NCI-H2196 (cell line): Measurements from ENCODE around the gene OR13J1.
"Not testable (repeated sequence)": the region's sequence is repeated elsewhere in the genome, so short reads cannot be mapped to it uniquely, and the experiment has no call there.

Experiments used
- DNase-seq: peaks from one replicate; lab custom pipeline; 2025; ENCODE audit not compliant: unreplicated experiment; lab: John Stamatoyannopoulos, UW

OR13J1 gene, protein sequence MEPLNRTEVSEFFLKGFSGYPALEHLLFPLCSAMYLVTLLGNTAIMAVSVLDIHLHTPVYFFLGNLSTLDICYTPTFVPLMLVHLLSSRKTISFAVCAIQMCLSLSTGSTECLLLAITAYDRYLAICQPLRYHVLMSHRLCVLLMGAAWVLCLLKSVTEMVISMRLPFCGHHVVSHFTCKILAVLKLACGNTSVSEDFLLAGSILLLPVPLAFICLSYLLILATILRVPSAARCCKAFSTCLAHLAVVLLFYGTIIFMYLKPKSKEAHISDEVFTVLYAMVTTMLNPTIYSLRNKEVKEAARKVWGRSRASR

DNA sequence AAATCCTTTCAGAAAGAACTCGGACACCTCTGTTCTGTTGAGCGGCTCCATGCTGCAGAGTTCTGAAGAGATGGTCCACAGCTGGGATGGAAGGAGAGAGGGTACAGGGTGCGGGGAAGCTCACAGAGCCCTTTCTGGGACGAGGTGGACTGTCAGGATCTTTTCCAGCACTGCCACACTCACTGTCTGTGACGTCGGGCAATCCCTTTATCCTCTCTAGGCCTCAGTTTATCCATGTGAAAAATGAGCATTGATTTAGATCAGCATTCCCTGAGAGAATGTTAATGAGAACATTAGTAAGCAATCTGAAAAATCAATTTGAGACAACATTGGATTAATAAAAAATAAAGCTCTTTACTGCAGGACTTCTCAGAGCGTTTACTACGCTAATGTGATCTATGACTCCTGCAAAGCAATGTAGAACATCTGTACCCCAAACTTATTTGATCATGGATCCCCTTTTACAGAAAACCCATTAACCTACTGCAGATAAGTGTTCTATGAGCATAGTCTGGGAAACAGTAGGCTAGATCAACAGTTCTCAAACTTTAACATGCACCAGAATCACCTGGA lies at the start of gene OR13J1:
Gene OR13J1 (minus strand): TSS at position 51 of the 573 bp plus-strand sequence. CDS start 0 bp downstream, at position 51.
- no peak for DNase-seq

DNA sequence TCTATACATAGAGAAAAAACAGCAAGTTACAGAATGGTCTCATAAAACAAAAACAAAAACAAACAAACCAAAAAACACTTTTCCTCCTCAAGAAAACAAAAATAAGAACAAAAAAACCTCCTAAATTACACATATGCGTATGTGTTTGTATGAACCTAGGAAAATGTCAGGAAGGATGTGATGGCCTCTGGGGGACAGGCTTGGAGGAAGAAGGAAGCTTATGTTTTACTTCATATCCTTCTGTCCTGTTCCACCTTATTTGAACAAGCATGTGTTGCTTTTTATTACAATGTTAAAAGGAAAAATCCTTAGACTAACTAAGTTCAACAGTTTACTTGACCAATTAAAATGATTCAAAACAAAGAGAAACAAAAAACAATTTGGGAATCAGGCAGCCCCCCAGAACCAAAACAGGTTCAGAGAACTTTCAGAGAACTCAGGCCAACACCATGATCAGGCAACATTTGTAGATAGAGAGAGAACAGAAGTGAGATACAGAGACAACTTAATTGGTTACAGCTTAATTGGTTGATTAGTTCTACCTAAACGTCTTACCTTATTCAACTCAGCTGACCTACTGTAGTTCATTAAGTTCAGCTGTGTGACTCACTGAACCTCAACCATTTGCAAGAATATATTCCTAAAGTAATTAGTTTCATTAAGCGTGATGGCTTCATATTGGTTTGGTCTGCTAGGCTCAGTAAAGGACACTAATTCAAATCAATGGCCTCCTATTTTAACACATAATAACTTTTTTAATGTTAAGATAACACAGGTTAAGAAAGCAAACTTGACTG lies 49.2 kb upstream of the OR13J1 start:
- no peak for DNase-seq

DNA sequence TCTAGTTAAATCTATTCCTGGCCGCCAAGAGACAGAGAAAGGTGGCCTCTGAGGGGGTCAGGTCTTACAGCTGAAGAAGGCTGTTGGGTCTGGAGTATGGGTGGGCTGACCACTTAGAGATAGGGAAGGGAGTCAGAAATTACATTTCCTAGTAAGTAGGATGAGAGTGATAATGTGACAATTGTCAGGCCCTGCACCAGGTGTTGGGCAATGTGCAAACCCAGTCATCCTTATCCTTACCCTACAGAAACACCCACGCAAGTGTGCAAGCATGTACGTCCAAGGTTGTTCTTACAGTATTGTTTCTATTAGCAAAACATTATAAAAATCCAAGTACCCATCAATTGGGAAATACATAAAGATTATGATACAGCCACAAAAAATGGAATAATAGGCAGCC lies 48.6 kb upstream of the OR13J1 start:
- no peak for DNase-seq

DNA sequence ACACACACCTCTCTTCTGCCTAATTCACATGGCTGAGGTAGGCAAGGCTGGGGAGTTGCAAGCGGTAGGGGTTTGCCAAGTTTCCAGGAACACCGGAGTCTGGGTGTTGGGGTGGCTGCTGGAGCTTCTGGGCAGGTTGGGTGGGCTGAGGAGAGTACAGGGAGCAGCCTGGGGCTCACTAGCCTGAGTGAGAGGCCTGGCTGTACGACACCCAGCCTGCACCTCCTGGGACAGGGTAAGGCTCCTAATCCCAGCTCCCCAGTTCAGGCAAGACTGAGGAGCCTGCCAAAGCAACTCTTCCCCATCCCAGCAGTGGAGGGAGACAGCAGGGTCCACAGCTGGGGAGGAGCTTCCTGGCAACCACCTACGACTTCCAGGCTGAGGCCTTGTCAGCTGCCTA lies 47.1 kb upstream of the OR13J1 start:
- no peak for DNase-seq

DNA sequence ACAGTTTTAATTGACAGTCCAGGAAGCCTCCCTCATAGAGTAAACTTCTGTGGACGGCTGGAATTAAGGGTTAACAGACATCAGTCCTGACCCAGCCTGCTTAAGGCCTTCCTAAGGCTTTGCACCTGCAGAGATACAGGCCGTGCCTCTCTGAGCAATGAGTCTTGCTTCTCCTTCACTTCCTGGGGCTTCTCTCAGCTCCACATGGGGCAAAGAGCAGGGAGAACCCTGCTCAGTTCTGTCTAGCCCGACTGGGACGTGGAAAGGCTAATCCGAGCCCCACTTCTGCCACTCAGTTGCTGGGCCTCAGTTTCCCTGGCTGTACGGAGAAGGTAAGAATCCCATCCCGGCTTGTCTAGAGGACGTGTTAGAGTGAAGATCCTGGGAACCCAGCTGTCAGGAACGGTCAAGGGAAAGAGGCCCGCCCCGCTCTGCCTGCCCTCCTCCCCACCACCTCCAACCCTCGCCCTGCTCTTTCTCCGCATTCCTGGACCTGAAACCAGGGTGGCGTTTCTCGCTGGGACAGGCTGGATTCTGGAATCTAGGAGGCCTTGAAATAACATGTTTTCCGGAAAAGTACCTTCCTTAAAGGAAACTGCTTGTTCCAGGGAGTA lies 45.6 kb upstream of the OR13J1 start:
- DNase-seq: no peak

DNA sequence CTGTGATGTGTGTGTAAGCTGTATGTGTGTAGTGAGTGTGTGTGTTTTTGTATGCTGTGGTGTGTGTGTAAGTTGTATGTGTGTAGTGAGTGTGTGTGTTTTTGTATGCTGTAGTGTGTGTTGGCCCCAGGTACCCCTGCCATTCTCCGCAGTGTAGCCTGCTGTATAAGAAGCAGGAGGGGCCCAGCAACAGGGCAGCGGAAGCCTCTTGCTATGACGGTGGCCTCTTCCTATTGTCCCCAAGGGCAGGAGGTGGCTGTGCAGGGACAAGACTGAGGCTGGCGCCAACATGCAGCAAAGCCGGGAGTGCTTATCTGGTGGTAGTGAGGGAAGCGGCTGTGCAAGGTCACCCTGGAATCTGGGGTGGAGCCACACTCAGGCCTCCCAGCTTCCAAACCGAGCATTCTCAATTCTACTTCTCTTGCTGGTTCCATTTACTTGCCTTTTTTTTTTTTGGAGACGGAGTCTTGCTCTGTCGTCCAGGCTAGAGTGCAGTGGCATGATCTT lies 44.2 kb upstream of the OR13J1 start:
- no peak for DNase-seq

DNA sequence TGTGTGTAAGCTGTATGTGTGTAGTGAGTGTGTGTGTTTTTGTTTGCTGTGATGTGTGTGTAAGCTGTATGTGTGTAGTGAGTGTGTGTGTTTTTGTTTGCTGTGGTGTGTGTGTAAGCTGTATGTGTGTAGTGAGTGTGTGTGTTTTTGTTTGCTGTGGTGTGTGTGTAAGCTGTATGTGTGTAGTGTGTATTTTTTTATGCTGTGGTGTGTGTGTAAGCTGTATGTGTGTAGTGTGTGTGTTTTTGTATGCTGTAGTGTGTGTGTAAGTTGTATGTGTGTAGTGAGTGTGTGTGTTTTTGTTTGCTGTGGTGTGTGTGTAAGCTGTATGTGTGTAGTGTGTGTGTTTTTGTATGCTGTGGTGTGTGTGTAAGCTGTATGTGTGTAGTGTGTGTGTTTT lies 43.2 kb upstream of the OR13J1 start:
- DNase-seq: not testable (repeated sequence)

DNA sequence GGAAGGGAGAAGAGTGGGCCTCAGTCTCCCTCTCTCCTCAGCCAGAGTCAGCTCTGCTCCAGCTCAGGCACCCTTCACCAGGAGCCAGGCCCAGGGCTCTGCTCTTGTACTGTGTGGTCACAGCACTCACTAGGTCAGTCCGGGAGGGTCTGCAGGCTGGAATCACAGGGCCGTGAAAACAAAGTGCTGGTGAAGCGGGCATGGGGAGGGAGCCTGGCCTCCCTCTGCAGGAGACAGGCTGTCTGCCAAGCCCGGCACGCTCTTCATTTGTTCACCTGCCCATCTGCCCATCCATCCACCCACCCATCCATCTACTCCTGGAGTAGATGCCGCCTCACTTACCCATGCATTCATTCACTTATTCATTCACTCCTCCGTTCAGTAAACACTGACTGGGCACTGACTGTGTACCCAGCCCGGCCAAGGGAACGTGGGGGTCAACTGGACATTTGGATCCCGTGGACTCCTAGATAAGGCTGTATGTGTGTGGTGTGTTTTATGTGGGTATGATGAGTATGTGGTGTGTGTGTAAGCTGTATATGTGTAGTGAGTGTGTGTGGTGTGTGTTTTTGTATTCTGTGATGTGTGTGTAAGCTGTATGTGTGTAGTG lies 42.7 kb upstream of the OR13J1 start:
- DNase-seq: no peak

DNA sequence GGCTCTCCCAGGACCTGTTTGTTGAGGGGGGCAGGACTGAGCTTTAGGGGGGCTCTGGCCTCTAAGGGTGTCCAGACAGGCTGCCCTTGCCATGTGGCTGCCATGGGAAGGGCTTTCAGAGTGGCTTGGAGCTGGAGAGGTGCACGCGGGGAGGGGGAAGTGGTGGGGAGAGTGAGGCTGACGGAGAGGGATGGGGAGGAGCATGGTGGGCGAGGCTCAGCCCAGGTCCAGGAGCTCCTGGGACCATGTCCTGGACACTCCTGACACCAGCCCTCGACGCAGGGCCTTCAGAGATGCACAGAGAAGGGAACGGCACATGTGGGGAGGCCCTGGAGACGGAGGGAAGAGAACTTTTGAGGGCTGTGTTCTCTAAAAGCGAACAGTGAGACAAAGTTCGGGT lies 41.5 kb upstream of the OR13J1 start:
- no peak for DNase-seq

DNA sequence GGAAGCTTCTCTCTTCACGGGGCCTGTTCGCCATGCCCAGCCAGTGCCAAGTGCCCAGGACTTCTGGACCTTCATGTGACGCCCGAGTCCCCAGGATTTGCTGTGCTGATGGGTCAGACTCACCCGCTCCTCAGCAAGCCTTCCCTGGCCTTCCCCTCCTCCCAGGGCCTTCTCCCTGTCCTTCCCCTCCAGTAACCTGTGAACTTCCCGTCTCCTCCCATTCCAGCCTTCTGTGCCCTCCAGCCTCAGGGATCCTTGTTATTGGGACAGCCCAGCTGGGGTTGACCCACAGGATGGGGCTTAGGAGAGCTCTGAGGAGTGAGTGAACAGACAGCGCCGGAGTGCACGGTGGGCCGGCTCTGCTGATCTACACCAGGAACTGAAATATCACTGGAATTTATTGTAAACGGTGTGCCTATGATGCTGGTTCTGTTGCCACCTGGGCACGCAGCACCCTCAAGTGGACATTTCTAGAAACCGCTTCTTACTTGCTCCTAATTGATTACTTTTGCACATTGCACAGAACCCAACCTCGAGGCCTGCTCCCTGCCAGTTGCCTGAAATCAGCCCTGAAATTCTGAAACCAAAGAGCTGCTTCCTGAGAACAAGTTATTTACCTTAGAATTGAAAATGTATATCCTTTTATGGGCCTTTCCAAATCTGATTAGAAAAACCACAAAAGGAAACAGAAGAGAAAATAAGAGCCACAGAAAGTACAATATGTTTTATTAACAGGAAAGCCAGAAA lies 40.6 kb upstream of the OR13J1 start:
- DNase-seq: peak; percentile 65

DNA sequence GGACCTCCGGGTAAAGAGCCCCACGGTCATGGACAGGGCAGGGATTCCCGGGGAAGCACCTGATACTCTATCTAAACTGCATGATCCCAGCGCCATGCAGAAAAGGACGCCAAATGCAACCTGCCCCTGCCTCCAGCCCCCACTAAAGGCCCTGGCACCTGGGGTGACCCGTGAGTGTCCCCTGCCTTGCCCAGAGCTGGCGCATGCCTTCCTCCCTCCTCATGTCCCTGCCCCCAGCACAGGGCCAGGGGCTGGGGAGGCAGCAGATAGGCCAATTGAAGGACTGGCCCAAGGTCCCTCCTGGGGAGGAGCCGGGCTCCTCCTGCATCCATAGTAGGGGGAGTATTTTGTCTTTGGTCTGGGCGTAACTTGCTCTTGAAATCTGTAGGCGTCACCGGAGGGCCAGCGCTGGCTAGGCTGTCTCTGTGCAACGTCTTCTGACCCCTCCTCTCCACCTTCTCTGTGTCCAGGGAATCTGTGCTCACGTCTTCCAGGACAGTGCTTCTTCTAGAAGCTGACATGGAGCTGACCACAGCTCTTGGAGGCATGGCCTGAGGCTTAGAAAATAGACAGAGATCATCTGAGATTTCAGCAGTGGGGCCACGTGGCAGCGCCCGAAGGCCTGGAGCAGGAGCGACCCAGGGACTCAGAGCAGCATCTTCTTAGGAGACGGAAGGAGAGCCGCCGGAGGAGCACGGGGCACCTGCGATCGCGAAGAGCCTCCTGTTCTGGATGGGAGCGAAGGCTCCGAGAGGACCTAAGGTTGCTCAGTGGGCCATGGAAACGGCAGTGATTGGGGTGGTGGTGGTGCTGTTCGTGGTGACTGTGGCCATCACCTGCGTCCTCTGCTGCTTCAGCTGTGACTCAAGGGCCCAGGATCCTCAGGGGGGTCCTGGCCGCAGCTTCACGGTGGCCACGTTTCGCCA lies 39.7 kb upstream of the OR13J1 start:
- DNase-seq: no peak

DNA sequence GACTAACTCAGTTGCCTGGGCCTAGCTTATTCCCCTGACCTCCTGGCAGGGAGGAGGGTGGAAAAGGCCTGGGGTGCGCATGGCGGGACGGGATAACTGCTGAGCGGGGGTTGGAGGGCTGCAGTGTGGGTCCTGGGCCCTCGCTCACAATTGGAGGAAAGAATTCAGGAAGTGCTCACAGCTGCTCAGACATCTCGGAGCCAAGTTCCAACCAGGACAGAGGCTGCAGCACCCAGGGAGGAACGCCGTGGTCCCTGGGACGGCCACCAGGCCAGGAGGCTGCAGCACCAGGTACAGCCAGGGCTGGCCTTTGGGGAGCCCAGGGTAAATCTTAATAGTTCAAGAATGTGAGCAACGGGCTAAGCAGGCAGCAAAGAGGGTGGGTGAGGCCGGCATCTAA lies 39.1 kb upstream of the OR13J1 start, which contains the start of gene SPAAR:
Gene SPAAR (plus strand): TSS at position 217 of the 400 bp plus-strand sequence. CDS start 974 bp downstream, outside the sequence.
- DNase-seq: no peak

DNA sequence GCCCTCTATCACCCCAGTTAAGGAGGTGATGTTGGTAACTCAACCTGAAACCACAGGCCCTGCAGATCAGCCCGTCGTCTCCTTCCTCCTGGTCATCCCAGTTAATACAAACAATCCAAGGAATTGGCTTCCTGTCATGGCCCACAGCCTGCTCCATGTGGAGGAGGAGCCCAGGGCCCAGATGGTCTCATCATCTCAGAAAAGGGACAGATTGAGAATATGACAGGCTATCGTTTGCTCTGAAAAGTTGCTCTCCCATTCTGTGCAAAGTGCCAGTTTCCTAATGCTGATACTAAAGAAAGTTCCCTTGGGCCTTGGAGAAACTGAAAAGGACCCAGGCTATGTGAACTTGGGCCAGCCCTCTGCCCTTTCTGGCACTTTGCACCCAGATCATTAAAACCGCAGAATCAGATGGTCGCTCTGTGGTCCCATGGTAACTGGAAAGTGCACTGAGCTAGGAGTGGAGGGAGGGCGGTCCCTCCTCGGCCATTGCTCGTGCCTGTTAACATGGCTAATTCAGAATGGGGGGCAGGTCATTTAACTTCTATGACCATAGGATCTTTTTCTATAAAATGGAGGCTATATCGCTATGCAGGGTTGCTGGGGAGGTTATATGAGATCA lies 38.4 kb upstream of the OR13J1 start:
- no peak for DNase-seq

DNA sequence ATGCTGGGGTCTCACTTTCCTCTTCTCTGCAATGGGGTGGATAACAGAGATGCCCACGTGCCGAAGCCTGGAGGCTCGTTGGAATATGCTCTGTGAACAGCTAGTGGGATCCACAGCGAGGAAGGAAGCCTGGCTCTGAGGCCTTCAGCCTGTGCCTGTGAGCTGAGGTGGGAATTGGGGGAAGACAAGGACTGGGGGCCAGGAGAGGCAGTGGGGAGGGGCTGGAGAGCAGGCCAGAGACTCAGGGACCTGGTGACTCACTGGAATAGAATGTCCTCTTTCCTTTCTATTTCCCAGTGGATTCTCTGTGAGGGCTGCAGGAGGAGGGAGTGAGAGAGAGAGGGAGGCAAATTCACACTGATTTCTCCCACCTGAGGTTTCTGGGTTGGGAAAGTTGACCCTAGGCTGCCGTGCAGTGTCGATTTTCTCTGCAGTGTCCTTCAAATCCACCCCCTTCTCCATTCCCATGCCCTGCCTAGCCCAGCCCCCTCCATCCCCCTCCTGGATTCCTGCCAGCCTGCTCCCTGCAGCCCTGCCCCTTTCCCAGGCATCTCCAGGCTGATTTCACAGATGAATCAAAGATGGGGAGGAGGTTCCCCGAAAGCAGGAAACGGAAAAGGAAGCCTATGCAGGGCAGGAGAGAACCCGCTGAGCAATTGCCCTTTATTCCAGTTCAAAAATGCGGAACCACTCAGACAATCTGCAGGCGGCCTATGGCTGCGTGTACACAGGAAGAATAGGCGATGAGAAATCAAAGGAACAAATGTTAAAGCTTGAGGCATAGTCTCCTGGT lies 37.7 kb upstream of the OR13J1 start:
- peak; percentile 32 for DNase-seq

DNA sequence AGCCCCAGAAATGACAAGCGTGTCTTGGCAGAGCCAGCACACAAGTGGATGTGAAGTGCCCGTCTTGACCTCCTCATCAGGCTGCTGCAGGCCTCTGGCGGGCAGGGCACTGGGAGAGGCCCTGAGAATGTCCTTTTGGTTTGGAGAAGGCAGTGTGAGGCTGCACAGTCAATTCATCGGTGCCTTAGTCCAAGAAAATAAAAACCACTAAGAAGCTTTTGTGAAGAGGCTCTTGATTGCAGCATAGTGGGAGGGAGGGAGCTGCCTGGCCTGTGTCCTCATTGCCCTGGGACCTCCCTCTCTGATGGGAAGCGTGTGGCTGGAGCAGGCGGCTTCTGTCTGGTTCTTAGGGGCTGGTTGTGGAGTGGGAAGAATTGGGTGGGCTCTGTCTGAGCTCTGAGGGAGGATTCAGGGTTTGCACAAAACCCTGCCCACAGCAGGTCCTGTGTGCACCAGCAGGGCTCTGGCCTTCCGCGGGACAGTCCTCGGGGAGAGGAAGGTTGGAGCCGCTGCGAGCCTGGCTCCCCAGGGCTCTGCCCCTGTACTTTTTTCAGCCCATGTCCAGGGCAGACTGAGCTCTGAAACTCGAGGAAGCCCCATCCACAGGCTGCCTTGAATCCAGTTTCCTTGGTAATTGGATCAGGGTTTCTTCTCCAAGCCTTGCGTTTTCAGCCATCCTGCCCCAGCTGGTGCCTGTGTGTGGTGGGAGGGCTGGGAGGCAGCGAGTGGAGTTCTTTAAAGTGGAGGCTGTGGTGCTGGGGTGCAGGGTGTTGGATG lies 36.9 kb upstream of the OR13J1 start:
- DNase-seq: peak; percentile 19

DNA sequence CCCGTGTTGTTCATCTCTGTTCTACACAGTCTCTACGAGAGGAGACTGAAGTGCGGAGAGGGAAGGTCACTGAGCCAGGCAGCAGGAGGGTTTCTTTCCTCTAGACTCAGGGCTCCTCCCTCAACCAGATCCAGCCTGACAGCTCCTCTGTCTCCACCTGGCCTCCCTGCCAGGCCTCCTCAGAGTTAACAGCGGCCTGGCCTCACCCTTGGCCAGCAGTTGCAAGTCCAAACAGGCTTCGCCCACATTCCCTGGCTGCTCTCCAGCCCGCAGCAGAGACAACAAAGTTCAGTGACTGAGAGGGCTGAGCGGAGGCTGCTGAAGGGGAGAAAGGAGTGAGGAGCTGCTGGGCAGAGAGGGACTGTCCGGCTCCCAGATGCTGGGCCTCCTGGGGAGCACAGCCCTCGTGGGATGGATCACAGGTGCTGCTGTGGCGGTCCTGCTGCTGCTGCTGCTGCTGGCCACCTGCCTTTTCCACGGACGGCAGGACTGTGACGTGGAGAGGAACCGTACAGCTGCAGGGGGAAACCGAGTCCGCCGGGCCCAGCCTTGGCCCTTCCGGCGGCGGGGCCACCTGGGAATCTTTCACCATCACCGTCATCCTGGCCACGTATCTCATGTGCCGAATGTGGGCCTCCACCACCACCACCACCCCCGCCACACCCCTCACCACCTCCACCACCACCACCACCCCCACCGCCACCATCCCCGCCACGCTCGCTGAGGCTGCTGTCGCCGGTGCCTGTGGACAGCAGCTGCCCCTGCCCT lies 35.9 kb upstream of the OR13J1 start, which contains the start of gene HRCT1:
Gene HRCT1 (plus strand): TSS at position 291 of the 768 bp plus-strand sequence. CDS start 86 bp downstream, at position 377.
- peak; percentile 97 for DNase-seq
